Femur (tissue), 1 donor: Measurements from ENCODE around the gene NUP214.
"Not testable (repeated sequence)": the region's sequence is repeated elsewhere in the genome, so short reads cannot be mapped to it uniquely, and the experiment has no call there.

ENCODE experiments used
- DNase-seq: peaks from one replicate; pipeline ENCODE4 v3.0.0-alpha.2; 2017

Gene NUP214

DNA sequence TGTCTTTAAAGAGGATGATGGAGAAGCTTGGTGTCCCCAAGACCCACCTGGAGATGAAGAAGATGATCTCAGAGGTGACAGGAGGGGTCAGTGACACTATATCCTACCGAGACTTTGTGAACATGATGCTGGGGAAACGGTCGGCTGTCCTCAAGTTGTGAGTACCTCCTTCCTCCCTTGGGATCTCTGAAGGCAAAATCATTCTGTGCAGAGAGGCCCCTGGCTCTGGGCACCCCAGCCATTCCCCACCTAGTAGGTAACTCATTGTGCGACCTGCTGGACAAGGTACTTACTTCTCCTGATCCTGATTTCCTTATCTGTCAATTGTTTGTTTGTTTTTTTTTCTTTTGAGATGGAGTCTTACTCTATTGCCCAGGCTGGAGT lies 7.6 kb upstream of the NUP214 start:
- DNase-seq: no peak

DNA sequence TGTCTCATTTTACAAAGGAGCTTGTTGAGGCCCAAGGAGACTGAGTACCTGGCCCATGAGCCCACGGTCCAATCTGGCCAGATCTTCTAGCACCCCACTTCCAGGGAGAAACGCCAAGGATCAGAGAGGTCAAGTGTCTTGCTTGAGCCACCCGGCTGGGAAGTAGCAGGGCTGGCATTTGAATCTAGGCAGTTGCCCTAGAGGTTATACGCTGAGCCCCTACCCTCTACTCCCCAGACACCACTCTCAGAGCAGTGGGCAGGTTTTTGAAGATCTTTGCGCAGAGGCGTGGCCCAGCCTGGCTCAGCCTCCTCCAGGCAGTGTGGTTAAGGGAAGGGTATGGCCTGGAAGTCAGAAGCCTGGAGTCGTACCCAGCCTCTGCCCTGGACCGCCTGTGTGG lies 5.8 kb upstream of the NUP214 start:
- DNase-seq: no peak

DNA sequence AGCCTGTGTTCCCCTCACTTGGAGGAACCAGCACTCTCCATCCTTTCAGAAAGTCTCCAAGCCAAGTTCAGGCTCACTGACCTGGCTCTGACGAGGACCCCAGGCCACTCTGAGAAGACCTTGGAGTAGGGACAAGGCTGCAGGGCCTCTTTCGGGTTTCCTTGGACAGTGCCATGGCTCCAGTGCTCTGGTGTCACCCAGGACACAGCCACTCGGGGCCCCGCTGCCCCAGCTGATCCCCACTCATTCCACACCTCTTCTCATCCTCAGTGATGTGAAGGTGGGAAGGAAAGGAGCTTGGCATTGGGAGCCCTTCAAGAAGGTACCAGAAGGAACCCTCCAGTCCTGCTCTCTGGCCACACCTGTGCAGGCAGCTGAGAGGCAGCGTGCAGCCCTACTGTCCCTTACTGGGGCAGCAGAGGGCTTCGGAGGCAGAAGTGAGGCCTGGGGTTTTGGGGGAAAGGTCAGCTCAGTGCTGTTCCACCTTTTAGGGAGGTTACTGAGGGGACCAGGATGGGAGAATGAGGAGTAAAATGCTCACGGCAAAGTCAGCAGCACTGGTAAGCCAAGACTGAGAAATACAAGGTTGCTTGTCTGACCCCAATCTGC lies 4.7 kb upstream of the NUP214 start:
- DNase-seq: no peak

DNA sequence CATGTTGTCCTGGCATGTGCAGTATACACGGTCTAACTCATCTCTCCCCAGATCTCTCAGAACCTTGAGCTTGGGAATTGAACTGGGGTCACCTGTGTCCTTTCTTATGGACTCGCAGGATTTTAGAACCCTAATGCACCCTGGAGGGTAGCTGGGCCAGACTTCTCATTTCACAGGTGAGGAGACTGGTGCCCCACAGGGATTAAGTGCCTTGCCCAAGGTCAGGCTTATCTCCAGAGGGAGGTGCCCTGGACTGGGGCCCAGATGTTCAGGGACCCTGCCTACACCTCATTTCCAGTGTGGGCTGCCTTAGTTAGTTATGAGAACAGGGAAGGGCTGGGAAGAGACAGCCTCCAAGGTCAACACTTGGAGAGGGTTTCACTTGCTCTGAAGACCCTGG lies 4.0 kb upstream of the NUP214 start:
- DNase-seq: no peak

DNA sequence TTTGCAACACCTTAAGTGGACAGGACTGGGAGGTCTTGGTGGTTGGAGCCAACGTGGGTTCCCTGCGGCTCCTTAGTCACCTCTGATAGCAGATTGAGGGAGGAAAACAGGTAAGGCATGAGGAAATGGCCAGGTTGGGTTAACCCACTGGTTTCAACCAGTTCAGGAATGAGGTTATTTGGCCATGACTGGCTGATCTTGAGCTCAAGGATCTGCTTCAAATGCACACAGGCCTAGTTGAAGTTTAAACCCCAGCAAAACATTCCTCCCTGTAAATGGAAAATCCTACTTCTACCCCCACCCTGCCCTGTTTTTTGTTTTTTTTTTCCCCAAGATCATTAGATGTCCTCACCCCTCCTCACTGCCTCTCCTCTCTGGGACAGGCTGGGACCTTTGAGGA lies 3.2 kb upstream of the NUP214 start:
- no peak for DNase-seq

DNA sequence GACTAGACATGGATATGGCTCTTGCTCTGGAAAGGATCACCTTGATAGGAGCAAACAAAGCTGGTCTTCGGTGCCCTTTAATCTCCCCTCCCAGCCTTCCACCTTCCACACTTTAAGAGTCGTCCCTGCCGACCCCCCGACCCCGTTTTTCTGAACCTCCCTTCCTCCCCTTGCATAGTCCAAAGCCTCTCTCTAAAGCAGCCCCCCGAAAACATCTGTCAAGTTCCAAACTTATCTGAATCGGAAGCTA lies 423 bp upstream of the NUP214 start:
- DNase-seq: no peak

DNA sequence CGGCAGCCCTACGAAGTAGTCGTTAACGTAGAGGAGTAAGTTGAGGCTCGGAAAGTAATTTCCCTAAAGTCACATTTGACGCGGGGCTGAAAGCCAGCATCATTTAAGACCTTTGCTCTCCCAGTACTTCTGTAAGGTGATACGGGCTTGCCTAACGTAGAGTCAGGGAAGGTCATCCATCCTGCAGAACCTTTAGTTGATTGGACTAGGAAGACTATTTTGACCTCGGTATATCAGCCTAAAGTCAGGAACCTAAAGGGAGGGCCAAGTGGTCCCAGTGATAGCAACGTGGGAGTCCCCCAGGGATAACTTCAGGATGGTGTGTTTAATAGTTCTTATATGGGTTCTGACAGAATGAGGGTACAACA lies 657 bp downstream of the NUP214 start:
- no peak for DNase-seq

DNA sequence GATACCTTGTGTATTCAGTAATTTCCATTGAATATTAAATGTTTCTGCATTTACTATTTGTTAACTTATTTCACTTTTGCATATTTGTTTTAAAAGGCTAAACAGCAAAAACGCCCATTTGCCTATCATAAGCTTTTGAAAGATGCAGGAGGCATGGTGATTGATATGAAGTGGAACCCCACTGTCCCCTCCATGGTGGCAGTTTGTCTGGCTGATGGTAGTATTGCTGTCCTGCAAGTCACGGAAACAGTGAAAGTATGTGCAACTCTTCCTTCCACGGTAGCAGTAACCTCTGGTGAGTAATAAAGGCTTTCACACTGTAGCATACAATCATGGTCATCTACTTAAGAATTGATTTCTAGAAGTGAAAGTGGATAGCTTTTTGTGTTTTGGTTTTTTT lies 3.8 kb downstream of the NUP214 start:
- no peak for DNase-seq

DNA sequence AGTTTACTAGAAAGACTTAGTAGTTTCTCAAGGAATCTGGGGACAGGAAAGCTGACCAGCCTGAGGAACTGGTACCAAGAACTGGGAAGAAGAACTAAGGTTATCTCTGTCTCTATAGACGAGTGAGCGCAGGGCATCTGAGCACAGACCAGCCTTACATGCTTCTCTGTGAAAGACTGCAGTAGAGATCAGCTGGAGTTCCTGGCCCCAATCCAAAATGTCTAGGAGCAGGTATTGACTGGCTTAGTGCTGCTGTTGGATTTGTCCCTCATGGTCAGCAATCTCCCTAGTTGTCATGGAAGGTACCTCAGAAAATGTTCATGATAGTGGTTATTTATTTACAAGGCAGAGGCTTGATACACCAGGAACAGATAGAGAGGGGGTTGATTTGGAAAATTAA lies 13.3 kb downstream of the NUP214 start:
- DNase-seq: no peak

DNA sequence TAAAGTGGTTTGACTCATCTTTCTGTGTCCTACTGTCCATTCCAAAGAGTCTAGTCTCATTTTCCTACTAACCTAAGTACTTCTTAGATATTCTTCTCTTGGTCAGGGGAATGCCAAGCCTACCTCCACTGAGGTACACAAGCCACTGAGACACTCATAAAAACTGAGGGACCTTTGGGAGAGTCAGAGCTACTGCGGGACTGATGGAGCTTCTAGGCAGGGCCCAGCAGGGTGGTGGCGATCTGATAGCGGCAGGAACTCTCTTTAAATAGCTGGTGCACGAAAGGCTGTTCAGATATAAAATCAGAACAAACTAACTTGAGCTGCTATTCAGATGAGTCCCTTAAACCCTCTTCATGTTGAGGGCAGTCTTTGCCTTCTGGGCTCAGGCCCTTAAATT lies 14.7 kb downstream of the NUP214 start:
- DNase-seq: no peak

DNA sequence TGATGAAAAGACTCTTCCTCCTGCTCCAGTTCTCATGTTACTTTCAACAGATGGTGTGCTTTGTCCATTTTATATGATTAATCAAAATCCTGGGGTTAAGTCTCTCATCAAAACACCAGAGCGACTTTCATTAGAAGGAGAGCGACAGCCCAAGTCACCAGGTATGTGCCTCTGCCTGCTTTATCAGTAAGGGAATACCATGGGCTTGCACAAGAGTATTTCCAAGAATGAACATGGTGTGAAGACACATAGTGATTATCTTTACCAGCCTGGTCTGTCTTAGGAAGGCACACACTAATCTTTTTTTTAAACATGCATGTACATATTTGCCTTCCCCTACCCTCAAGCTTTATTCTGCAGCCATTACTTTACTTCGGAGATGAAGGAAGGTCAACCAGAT lies 15.2 kb downstream of the NUP214 start:
- no peak for DNase-seq

DNA sequence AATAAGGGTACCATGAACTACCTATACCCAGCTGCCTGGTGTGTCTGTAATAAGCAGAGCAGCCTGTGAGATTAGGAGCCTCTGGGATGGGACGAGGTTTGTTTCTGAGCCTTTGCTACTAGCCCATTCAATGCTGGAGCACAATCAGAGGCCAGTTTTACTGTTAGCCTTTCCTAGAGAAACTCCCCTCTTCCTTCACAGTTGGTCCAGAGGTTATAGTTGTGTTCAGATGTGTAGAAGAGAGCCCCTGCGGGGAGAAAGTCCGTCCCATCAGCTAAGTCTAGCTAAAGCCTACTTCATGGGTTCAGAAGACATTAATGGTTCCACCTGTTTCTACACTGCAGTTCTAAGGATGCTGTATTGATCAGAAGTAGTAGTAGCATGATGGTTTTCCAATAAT lies 16.8 kb downstream of the NUP214 start:
- DNase-seq: no peak

DNA sequence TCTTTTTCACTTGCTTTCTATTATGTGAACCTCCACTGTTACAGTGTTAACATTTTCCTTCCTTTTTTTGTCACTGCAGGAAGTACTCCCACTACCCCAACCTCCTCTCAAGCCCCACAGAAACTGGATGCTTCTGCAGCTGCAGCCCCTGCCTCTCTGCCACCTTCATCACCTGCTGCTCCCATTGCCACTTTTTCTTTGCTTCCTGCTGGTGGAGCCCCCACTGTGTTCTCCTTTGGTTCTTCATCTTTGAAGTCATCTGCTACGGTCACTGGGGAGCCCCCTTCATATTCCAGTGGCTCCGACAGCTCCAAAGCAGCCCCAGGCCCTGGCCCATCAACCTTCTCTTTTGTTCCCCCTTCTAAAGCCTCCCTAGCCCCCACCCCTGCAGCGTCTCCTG lies 18.8 kb downstream of the NUP214 start:
- DNase-seq: no peak

DNA sequence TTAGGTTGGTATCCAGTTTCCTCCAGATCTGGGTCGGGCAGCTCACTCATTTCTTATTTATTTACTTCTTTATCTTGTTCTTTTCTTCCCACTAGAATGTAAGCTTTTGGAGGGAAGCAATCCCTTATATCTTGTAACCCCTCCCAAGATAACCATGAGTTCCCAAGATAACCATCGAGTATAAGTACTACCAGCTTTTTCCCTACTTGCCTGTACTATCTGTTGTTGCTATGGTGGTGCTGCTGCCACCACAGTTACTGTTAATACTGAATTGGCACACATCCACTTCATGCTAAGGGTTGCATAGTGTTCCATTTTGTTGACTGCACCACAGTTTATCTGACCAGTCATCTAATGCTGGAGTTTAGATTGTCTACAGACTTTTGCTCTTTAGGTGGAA lies 19.9 kb downstream of the NUP214 start:
- DNase-seq: no peak

DNA sequence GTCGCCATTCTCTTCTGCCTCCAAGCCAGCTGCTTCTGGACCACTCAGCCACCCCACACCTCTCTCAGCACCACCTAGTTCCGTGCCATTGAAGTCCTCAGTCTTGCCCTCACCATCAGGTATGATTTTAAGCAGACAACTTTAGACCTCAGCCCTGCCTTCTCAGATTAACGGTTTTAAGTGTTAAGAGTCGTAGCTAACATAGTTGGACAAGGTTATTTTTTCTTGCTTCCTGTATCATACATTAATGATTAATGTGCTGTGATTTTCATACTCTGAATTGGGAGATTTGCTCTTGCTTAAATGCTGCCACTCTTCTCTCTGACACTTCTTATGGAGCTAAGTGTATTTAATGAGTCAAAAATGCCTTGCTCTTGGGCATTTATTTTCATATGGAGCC lies 20.8 kb downstream of the NUP214 start:
- no peak for DNase-seq

DNA sequence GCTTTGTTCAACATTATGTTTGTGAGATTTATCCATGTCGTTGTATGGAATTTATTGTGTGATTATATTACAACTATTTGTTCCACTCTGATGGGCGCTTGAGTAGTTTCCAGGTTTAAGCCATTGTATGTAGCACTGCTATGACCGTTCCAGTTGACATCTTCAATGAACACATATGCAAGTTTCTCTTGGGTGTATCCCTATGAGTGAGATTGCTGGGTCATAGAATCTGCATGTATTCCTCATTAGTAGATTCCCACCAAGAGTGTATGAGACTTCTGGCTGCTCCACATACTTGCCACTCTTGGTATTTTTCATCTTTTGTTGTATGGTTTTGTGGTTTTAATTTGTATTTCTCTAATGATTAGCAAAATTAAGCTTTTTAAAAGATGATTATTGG lies 22.9 kb downstream of the NUP214 start:
- no peak for DNase-seq

DNA sequence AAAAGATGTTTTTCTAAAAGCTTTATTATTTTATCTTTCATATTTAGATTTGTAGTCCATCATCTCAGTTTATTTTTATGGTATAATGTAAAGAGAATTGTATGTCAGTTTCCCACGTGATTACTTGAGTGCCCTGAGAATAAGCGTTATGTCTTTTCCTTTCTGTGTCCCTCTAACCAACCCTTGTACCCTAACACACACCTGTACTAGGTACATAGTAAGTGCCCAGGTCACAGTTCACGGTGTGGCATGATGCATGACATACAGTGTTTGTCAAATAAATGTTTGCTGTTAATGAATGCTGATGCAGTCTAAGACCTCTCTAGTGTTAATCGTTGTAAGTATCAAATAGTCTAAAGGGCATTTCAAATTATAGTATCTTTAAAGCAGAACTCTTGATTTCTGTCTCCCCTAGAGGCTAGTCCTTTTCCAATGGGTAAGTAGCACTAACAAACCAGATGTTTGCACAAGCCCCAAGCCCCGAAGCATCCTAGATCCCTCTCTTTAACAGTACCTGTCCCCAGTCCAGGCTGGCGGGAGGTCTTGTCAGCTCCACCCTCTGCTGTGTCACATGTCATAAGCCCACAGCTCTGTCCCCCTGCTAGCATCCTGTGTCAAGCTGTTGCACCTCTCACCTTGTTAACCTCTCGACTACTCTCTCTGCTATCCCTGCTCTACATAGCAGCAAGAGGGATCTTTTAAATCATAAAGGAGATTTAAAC lies 23.7 kb downstream of the NUP214 start:
- no peak for DNase-seq

DNA sequence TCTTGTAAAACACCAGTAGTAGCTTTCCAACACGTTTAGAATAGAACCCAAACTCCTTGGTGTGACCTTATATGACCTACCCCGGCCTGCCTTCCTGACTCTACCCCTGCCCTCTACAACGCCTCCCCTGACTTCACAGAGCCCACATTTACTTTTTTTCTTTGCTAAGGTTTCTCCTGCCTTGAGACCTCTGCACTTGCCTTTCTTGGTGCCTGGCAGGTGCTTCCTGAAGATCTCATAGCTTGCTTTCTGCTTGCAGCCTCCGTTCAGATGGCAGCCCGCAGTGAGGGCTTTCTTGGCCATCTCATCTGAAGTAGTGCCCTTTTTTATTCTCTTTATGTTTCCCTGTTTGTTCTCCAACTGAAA lies 24.3 kb downstream of the NUP214 start:
- no peak for DNase-seq

DNA sequence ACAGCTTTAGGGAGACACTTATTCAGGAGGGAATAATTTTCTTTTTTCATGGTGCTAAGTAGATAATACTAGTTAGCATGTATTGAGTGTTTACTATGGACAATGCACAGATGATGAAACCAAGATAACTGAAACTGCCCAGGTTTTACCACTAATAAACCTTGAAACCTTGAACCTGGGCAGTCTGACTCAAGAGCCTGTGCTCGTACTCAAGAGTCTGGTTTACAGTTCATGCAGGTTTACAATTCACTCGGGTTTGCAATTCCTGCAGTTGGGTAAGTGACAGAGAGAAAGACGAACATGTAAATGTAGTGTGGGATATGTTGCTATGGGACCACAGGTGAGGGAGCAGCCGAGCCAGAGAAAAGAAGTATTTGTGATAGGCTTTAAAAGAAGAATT lies 28.2 kb downstream of the NUP214 start:
- no peak for DNase-seq

DNA sequence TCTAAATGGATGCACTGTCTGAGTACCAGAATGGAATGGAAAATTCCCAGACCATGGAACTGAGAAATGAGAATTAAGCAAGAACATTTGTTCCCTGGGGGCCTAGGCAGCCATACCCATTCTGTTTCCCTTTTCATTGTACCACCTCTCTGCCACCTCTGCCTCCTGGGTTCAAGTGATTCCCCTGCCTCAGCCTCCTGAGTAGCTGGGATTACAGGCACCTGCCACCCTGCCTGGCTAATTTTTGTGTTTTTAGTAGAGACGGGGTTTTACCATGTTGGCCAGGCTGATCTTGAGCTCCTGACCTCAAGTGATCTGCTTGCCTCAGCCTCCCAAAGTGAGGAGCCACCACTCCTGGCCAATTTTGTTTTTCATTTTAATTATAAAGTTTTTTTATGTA lies 33.3 kb downstream of the NUP214 start:
- not testable (repeated sequence) for DNase-seq

DNA sequence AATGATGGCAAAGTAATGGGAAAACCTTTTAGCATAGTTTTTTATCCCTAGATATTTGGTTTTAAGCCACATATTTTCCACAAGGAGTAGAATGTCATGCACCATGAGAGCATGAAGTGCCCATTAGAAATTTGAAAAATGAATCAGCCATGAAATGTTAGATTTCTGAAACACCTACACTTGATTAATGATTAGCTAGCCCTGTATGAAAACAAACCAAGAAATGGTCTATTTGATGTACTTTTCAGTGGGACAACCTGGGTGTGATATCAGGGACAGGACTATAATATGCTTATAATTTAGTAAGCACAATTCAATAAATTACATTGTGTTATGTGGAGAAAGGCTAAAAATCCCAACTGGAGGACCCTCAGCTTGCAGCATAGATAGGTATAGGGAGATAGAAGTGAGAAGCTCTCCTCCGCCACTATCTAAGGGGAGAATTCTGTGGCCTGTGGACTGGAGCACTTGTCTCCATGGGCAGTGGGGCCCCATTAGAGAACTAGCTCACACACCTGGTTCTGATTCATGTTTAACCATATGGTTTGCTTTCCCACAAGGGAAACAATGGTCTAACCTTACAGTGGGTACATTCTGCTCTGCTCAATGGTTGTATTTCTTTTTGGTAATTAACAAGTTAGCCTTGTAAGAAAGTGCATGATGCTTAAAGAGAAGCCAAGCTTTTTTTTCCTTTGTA lies 35.2 kb downstream of the NUP214 start:
- no peak for DNase-seq

DNA sequence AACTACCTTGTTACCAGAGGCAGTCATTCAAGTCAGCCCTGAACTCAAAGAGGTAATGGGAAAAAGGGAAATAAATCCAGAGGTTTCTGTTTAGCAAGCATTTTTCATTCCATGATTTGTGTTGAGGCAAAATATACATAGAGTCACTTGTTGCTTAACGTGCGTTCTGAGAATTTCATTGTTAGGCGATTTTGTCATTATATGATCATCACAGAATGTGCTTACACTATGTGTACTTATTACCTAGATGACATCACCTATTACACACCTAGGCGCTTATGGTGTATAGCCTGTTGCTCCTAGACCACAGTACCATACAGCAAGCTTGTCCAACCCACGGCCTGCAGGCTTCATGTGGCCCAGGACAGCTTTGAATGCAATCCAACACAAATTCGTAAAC lies 36.2 kb downstream of the NUP214 start:
- no peak for DNase-seq

DNA sequence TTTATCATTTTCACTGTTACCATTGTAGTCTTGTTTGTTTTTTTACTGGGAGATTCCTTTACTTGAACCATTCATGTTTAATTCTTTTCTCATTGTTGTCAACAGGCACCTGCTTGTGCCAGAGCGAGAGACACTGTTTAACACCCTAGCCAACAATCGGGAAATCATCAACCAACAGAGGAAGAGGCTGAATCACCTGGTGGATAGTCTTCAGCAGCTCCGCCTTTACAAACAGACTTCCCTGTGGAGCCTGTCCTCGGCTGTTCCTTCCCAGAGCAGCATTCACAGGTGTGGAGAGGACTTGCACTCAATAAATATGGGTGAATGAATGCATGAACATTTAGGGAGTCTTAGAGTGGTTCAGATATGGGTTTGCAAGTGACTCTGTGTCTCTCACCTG lies 37.5 kb downstream of the NUP214 start:
- no peak for DNase-seq

DNA sequence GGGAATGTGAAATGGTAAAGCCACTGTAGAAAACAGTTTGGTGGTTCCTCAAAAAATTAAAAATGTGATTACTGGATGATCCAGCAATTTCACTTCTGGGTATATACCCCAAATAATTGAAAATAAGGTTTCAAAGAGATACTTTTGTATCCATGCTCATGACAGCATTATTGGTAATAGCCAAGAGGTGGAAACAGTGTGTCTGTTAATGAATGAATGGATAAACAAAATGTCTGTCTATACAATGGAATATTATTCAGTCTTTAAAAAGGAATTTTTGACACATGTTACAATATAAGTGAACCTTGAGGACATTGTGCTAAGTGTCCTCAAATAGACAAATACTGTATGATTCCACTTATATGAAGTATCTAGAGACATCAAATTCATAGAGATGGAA lies 40.1 kb downstream of the NUP214 start:
- no peak for DNase-seq

DNA sequence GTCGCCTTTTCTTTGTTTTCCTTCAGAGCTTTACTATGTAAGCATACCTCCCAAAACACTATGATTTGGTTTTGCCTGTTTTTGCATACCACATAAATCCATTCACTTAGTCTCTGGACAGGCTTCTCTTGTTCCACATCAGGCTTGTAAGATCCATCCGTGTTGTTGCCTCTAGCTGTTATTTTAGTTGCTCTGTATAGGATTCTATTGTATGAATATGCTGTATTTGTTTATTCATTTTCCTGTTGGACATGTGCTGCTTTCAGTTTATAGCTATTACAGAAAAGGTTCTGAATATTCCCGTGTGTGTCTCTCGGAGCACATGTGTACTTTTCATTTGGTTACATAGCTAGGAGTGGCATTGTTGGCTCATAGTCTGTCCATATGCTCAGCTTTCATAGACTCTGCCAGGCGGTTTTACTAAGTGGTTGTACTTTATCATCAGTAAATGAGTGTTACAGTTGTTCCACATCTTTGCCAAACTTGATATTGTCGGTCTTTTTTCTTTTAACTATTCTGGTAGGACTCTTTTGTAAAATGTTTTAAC lies 41.8 kb downstream of the NUP214 start:
- DNase-seq: no peak
